ES-I3 (cell line): Measurements from ENCODE around the gene GLI3.

Source experiments
- H3K36me3 ChIP-seq: 2 replicates; pipeline ENCODE4 v1.6.1; 2013; ENCODE audit warnings: mild to moderate bottlenecking, low read length, control low read depth, moderate library complexity; ENCODE audit not compliant: insufficient read depth
- H3K4me1 ChIP-seq: 2 replicates; pipeline ENCODE4 v1.6.1; 2013; ENCODE audit warnings: mild to moderate bottlenecking, control low read depth, low read length; ENCODE audit not compliant: insufficient read depth
- H3K9ac ChIP-seq: 2 replicates; pipeline ENCODE4 v1.6.1; 2013; ENCODE audit warnings: low read depth, mild to moderate bottlenecking, low read length, moderate library complexity
- H3K9me3 ChIP-seq: 2 replicates; pipeline ENCODE4 v1.6.1; 2013; ENCODE audit warnings: mild to moderate bottlenecking, low read length, moderate library complexity; ENCODE audit not compliant: control insufficient read depth, insufficient read depth

GLI3 gene

DNA sequence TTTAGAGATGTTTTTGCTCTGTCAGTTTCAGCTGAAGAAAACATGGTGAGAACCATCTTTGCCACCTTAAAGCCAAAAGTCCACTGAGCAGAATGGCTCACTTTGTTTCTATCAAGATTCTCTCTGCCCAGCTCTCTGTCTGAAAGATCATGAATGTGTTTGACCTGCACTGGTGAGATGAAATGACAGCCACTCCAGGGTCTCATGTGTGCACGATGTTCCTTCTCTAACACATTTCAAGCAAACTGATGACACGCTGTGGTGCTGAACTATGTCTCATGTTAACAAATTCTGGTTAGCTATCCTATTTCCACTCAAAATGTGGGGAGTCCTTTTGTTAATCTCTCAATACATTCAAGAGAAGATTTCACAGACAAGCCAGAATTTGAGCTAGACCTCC is 260.6 kb downstream of the GLI3 start:
- no peak overlapping the region for H3K9ac ChIP-seq
- H3K9me3 ChIP-seq, result no peaks in the 10 kb centered on the region
- H3K4me1 ChIP-seq, result no peaks in the 10 kb centered on the region
- no peaks in the 10 kb centered on the region for H3K36me3 ChIP-seq

DNA sequence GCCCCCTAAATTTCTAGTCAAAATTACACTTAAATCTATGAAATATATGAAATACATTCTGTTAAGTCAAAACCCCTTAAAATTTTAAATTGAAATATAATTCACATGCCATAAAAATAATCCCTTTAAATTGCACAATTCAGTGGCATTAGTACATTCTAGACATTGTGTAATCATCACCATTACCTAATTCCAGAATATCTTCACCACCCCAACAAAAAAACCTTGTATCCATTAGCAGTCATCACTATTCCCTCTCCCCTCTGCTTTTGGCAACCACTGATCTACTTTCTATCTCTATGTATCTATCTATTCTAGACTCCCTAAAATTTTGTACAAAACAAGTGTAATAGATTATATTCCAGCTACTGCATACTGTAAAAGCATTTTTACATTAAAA is 261.2 kb downstream of the GLI3 start:
- no peak overlapping the region for H3K9ac ChIP-seq
- no peaks in the 10 kb centered on the region for H3K36me3 ChIP-seq
- H3K9me3 ChIP-seq, result no peaks in the 10 kb centered on the region
- no peaks in the 10 kb centered on the region for H3K4me1 ChIP-seq

DNA sequence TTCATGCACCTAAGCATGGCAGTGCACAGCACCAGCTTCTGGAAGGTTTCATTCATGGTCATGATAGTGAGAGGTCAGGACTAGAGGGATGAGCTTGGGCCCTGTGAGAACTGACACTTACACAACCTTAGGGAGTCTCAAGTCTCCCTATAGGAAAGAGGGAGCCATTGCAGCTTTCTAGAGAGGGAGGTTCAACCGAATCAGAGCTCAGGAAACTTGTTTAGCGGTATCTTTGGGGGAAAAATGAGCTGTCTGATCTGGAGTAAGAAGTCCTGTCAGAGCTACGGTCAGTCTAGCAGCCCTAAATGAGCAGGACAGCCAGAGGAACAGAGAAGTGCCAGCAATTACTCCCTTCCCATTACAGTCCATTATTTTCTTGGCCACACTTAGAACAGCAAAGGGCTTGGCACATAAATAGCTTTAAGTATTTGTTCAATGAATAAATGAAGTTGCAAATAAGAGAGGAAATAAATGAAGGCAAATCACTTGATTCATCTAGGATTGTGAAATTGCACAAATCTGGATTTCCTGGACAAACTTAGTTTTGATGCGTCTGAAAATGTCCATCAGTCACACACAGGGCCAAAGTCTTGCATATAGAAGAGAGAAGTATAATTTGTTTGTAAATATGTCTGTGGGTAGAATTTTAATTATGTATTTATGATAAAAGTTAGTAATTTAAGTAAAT is 262.0 kb downstream of the GLI3 start:
- Histone ChIP-seq H3K9ac (no peak overlapping the region), H3K9me3 (no peaks in the 10 kb centered on the region), H3K36me3 (no peaks in the 10 kb centered on the region), H3K4me1 (no peaks in the 10 kb centered on the region)

DNA sequence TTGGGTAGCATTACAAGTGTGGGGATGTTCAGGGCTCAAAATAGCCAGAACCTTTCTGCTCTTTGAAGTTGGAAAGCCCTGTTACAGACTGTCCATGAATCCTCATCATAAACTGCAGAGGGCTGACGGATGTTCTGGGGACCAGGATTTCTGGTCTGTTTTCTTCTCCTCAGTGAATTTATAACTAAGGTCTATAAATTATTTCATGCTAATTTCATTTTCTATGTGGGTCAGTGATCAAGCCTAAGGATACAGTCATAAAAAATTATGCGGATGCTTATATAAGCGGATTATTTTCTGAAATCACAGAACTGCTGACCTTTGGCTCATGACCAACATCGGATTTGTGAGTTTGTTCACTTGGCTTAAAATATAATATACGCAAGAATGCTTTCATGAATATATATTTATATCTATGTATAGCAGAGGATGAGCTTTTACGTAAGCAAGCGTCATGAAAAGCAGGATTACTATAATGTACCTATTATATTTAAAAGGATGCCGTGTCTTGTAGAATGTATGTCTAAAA is 263.7 kb downstream of the GLI3 start:
- no peak overlapping the region for H3K9ac ChIP-seq
- H3K36me3 ChIP-seq, result no peaks in the 10 kb centered on the region
- H3K4me1 ChIP-seq, result no peaks in the 10 kb centered on the region
- no peaks in the 10 kb centered on the region for H3K9me3 ChIP-seq

DNA sequence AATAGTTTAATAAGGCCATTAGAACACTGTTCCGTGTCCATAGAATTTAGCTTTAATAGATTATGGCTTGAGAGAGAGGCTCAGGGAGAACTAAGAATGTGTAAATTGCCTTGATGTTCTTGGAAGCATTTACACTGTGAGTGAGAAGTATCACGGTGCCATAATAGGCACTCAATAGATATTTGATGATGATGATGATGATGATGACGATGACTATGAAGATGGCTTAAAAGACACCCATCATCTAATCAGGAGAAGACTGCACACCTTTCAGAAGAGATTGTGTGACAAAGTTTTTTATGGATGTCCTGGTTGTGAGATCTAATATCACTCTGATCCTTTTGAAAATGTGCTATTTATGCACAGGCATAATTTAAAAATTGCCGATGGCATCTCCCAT is 264.2 kb downstream of the GLI3 start:
- Histone ChIP-seq H3K4me1 (no peaks in the 10 kb centered on the region), H3K36me3 (no peaks in the 10 kb centered on the region), H3K9me3 (no peaks in the 10 kb centered on the region), H3K9ac (no peak overlapping the region)

DNA sequence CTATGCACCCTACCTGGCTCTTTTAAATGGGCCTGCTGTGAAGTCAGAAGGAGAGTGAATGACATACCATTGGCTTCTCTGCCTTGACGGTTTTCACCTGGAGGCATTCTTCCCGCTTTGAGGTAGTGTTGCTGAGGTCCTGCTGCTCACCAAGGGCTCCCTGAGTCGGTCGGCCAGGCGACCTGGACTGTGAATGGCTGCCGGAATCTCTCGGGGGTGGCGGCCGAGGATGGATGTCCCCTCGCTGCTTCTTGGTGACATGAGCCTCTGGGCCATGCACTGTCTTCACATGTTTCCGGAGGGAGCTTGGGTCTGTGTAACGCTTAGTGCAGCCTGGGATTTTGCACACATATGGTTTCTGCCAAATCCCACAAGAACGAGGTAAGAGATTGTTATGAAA is 264.7 kb downstream of the GLI3 start:
- Histone ChIP-seq H3K9me3 (no peaks in the 10 kb centered on the region), H3K36me3 (no peaks in the 10 kb centered on the region), H3K4me1 (no peaks in the 10 kb centered on the region), H3K9ac (no peak overlapping the region)

DNA sequence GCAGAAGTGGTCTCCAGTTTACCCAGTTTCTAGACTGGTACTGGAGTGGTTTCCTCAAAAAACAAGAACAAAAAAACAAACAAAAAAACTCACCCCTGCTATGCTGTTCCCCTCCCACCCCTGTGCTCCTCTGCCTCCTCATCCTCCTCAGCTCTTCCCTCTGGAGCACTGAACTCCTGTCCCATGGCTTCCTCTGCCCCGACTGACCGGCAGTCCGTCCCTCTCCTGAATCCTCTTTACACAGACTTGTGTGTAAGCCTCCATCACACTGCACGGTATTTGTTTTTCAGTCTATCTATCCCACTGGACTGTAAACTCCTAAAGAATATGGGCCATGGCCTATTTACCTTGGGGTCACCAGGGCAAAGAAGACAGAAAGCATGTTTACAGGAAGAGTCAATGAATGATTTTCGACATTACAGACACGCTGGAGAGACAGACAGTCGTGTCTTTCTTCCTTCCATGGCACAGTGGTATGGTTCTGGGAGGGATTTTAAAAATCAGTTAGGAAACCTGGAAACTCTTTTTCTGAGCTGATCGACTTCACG is 265.3 kb downstream of the GLI3 start:
- Histone ChIP-seq H3K36me3 (no peaks in the 10 kb centered on the region), H3K4me1 (no peaks in the 10 kb centered on the region), H3K9ac (no peak overlapping the region), H3K9me3 (no peaks in the 10 kb centered on the region)

DNA sequence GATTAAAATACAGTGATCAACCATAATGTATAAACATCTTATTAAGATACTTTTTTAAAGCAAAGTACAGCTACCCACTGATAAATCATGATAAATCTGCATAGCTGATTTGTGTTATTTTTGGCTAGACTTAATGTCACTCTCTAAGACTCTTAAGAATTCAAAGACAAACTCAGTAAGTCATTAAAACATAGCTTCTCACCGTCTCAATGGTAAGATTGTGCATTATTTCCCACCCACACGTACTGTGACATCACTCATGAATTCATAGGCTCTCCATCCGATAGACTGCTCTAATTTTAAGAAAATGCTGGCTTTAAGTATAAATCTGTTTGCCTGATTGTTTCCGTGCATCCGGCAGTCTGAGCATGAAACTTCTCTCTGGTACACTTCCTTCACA is 266.1 kb downstream of the GLI3 start:
- H3K9me3 ChIP-seq, result no peaks in the 10 kb centered on the region
- no peaks in the 10 kb centered on the region for H3K36me3 ChIP-seq
- no peaks in the 10 kb centered on the region for H3K4me1 ChIP-seq
- H3K9ac ChIP-seq, result no peak overlapping the region

DNA sequence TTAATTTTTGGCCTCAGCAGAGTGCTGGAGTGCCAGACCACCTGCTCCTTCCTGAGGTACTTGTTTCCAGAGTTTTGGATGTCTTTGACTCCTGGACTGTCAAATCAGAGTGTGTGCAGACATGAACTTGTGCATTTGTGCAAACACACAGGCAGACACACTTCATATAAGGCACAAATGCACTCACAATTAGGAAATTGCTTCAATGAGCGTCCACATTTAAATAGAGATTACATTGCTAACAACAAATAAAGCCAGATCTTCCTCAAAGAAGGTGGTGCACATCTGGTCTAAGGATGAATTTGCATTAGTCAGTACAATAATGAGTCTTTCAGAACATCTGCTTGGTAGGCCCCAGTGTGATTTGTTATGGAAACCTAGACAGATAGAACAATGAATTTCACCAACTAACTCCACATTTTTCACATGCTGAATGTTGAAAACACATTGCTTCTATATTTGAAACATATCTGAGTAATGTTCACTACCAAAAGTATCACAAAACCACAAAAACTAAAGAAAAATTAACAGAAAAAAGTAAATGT is 267.4 kb downstream of the GLI3 start:
- H3K4me1 ChIP-seq, result no peaks in the 10 kb centered on the region
- no peaks in the 10 kb centered on the region for H3K36me3 ChIP-seq
- H3K9ac ChIP-seq, result no peak overlapping the region
- H3K9me3 ChIP-seq, result no peaks in the 10 kb centered on the region

DNA sequence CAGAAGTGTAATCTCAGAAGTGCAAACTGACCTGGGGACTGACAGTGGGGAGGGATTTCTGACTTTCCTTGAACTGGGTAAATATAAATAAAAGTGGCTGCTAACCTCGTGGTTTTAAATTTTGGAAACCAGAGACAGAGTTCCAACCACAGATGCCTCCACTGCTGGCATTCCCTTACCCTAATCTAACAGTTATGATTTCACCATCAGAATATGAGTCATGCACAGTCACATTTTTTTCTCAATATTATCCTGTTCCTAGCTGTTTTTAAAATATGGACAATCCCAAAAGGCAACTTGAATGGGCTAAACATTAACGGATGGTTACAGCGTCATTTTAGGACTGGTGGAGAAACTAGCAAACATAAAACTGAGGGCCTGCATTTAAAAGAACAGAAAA is 269.9 kb downstream of the GLI3 start:
- no peak overlapping the region for H3K9ac ChIP-seq
- H3K9me3 ChIP-seq, result no peaks in the 10 kb centered on the region
- H3K4me1 ChIP-seq, result no peaks in the 10 kb centered on the region
- no peaks in the 10 kb centered on the region for H3K36me3 ChIP-seq

DNA sequence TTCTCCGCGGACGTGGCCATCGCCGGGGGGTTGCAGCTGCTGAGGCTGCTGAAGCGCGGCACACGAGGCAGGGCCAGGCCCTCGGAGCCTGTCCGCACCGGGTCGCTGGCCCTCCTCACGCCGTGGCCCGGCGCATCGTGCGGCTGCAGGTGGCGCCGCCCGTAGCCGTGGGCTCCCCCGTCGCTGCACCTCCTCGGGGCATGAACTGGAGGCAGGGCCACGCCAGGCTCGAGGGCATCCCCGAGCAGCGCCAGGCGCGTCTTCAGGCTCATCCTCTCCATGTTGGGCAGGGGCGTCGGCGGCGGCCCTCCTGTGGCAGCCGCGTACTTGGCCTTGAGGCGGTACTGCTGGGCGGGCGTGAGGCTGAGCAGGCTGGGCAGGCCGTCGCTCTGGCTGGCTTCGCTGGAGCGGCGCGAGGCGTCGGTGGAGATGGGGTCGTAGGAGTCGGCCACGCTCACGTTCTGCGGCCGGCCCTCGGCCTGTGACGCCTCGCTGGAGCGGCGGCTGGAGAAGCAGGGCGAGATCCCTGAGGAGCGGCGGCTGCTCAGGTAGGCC is 271.0 kb downstream of the GLI3 start:
- no peaks in the 10 kb centered on the region for H3K9me3 ChIP-seq

DNA sequence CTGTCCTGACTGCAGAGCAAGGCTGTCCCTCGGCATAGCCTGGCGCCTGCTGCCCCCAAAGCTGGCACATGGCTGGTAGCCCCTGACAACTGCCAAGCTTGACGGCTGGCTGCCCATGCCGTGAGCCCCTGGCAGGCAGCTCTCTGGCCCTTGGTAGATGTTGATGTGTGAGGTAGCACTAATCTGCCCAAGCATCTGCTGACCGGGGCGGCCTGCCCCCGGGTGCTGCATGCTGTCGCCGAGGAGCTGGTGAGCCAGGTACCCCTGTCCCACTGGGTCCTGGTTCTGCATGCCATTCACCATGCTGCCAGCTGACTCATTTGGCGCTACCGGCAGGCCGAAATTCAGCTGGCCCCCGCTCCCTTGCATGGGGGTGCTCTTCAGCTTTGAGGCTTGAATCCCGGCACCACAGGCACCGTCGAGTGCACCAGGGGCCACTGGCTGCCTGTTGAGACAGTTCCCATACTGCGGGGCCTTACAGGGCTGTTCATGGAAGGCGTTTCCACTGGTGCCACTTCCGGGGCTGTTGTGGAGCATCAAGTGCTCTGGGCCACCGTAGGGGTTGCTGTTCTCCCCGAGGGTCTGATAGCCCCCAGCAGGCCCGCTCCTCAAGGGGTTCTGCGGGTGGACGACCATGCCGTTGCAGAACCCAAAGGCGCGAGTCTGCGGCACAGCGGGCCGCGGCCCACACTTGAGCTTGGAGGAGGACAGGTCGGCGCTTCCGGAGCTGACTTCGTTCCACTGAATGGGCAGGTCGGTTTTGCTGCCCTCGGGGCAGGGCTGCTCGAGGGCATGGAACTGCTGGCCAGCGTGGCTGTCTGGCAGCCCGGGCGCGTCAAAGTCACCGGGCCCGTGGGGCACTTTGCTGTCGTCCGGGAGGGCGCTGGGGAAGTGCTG is 271.9 kb downstream of the GLI3 start:
- no peaks in the 10 kb centered on the region for H3K4me1 ChIP-seq
- H3K9me3 ChIP-seq, result no peaks in the 10 kb centered on the region
- no peaks in the 10 kb centered on the region for H3K36me3 ChIP-seq
- H3K9ac ChIP-seq, result no peak overlapping the region

More for the DNA sequence above, 271.0 kb downstream of the GLI3 start:
- no peak overlapping the region for H3K9ac ChIP-seq
- no peaks in the 10 kb centered on the region for H3K36me3 ChIP-seq
- no peaks in the 10 kb centered on the region for H3K4me1 ChIP-seq

DNA sequence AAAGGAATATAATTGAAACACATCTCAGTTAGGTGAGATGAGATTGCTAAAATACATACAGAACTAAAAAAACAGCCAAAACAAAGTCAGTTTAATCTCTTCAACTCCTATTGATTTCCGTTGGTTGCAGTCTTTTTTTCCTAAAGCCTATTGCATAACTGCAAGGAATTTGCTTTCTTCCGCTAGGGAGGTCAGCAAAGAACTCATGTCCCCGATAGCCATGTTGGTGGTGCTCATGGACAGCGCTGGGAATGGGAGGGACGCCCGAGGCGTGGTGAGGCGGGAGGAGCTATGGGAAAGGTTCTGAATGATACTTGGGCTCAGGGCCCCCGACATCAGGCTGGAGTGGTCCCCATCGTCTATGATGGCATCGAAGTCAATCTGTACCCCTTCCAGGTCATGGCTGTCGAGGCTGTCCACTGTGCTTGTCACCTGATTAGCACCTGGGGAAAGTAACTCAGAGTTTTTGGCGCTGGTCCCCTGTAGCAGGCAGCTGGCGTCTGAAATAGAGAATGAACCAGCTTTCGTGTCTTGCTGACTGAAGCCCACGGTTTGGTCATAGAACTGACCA is 272.7 kb downstream of the GLI3 start:
- Histone ChIP-seq H3K9ac (no peak overlapping the region), H3K4me1 (no peaks in the 10 kb centered on the region), H3K36me3 (no peaks in the 10 kb centered on the region)

DNA sequence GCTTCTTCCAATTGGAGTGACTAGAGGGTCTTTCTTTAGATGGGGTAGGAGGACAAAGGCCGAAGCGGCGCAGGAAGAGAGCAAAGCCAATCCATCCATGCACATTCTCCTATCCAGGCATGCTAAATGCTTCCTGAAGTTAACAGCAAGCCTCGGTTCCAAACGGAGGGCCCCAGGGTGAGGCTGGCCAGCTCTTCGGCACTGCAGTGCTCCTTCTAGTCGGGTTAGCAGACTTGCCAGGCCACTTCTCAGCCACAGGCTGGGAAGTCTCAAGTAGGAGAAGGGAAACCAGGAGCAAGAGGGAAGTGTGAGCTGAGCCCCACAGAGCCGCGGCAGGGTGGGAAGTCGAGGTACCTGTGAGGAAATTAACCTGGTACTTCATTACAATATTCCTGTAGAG is 280.3 kb downstream of the GLI3 start:
- Histone ChIP-seq H3K36me3 (no peaks in the 10 kb centered on the region), H3K9me3 (no peaks in the 10 kb centered on the region), H3K4me1 (peaks cover 7% of the 10 kb centered on the region; the same call in 1 of the 2 replicates), H3K9ac (no peak overlapping the region)

More for the DNA sequence above, 272.7 kb downstream of the GLI3 start:
- H3K9me3 ChIP-seq, result no peaks in the 10 kb centered on the region
